Right lobe of liver (tissue), 6 donors: ENCODE data around the gene FGFR4. TPM values are rescaled to one million over a fixed set of nuclear protein-coding genes. Genes with fewer than 3 reads are reported as not detected.

Source experiments
- ATAC-seq, 4 donors: fragments of 200-7000 bp; cut with Tn5 transposase; one replicate each; pipeline ENCODE4 v1.9.1; 2020; ENCODE audit warnings: mild to moderate bottlenecking in 4 of 4, moderate library complexity in 4 of 4
- DNase-seq, 3 donors: peaks; one replicate each; pipeline ENCODE4 v3.0.0-alpha.2; 2020
- H3K27ac ChIP-seq, 3 donors: fragments of 200-600 bp; one replicate each; pipeline ENCODE4 v1.8.0; 2022
- H3K27me3 ChIP-seq, 2 donors: fragments of 200-600 bp; one replicate each; pipeline ENCODE4 v1.8.0; 2022
- H3K36me3 ChIP-seq, 4 donors: fragments of 200-600 bp; sonication (generic) in 1 of 4; one replicate each; pipeline versions ENCODE4 v1.5.1 to v1.8.0; 2017 to 2022; ENCODE audit warnings: control low read depth in 1 of 4
- H3K4me1 ChIP-seq, 4 donors: fragments of 200-600 bp; sonication (generic) in 1 of 4; one replicate each; pipeline versions ENCODE4 v1.5.1 to v1.8.0; 2017 to 2022; ENCODE audit warnings: control low read depth in 1 of 4
- H3K4me3 ChIP-seq, 3 donors: fragments of 200-600 bp; one replicate each; pipeline ENCODE4 v1.8.0; 2022
- H3K9me3 ChIP-seq, 4 donors: fragments of 200-600 bp; sonication (generic) in 1 of 4; one replicate each; pipeline versions ENCODE4 v1.5.1 to v1.8.0; 2017 to 2022; ENCODE audit warnings: control low read depth in 1 of 4
- CTCF ChIP-seq, 4 donors: fragments of 200-600 bp in 3 of 4; fragments of 450-650 bp in 1 of 4; IDR thresholded peaks; one replicate each; pipeline versions ENCODE4 v1.5.1 to v1.8.0; 2016 to 2022; ENCODE audit warnings: antibody characterized with exemption in 4 of 4, mild to moderate bottlenecking in 2 of 4
- POLR2A ChIP-seq: fragments of 450-650 bp; IDR thresholded peaks from one replicate; pipeline ENCODE4 v1.6.1; 2017; ENCODE audit warnings: antibody characterized with exemption, mild to moderate bottlenecking
- WGBS: methylation state at CpG from one replicate; pipeline ENCODE4 v1.1.6; 2018; ENCODE audit warnings: low coverage, low lambda C conversion rate; ENCODE audit not compliant: insufficient coverage; ENCODE audit errors: missing lambda C conversion rate; 5-methylcytosine and 5-hydroxymethylcytosine counted together
- intact Hi-C, 2 donors: fragments of 100-400 bp; cut with DNase I; formaldehyde crosslinking; loops; one replicate each; pipeline versions ENCODE4 v1.11.2 to v1.14.1; 2022
- total RNA-seq, 6 experiments: library from RNA; depleted of rRNA in 2 of 6; stranded (reverse); fragments of >200 nt in 2 of 6; fragmentation: NEBNext Ultra II Directional in 3 of 6; extraction: Animal tissue kit (Norgen Biotek cat#: 25700) in 3 of 6; gene quantifications; one replicate each; pipeline versions ENCODE4 v1.1.0 to v1.2.4, GENCODE V29; 2016 to 2023
- donor health status: DM: no; HTN: yes; CAD: no.
- donor health status: DM: no; HTN: no; CAD: no.
- donor health status: DM: no; HTN: no; CAD: no.
- donor health status: DM: no; HTN: yes; CAD: no.
- donor health status: DM: no; HTN: yes; CAD: no.

Gene FGFR4
- total RNA-seq, 6 experiments from 2014 or later, result 38.9 to 73.3 (median 55.1) TPM

DNA sequence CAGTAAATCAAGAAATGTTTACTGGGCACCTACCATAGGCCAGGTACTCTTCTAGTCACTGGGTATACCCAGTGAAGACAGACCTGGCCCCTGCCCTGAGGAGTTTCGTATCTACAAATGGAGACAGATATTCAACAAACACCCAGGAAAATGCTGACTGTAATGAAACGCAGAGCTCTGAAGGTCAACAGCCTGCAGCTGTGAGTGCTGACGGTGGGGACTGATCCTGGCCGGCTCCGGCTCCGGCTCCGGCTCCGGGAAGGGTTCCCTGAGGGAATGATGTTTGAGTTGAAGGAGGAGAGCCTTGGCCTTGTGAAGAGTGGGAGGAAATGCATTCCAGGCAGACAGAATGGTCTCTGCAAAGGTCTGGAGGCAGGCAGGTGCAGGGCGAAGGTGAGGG, 23.1 kb downstream of the FGFR4 start:
- TF ChIP-seq POLR2A, result no peak
- TF ChIP-seq CTCF (IDR thresholded peaks at IDR 0.05), result no peak
- H3K27me3 ChIP-seq, result no peaks in the 10 kb centered on the region
- H3K4me1 ChIP-seq, result peaks cover 0 to 28% (median 6%) of the 10 kb centered on the region in 4 donors
- H3K9me3 ChIP-seq, result no peaks in the 10 kb centered on the region
- 32% methylated on average over 9 of the region's 9 CpGs for WGBS
- H3K36me3 ChIP-seq, result no peaks in the 10 kb centered on the region
- H3K4me3 ChIP-seq, result no peak overlapping the region
- intact Hi-C loops, result loop anchor here (5.0 kb wide), 1 partner anchor 38 kb away; no protein-coding TSS in a partner anchor
- ATAC-seq, result peak; percentile 27 to 58 (median 48)
- DNase-seq, result no peak
- peak overlapping the region in 1 of 3 donors; percentile 47 for H3K27ac ChIP-seq

DNA sequence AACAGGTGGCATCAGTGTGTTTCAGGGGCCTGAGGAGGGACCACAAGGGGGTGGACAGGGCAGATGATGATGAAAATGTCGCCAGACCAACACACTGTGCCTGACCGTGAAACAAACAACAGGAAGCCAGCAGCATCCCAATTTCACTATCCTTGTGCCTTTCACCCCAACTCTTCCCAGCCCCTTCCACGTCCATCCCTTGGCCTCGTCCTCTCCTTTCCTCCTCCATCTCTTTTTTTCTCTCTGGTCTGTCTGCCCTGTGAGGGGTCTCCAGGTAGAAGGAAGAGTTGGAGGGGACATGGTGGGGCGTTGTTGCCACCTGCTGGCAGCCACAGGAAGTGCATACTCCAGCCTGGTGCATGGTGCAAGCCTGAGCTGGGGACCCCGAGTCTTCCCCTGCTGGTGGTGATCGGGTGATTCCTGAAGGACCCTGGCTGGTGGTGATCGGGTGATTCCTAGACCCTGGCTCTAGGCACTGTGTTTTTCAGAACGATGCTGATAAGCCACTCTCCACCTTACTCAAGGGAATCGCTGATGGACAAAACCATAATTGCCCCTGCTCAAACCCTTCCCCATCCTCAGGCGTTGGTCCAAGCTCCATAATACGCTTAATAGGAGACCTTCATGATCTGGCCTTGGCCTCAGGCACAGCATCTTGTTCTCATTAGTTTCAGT, 25.1 kb downstream of the FGFR4 start:
- 9% methylated on average over 7 of the region's 12 CpGs for WGBS
- H3K9me3 ChIP-seq, result no peaks in the 10 kb centered on the region

DNA sequence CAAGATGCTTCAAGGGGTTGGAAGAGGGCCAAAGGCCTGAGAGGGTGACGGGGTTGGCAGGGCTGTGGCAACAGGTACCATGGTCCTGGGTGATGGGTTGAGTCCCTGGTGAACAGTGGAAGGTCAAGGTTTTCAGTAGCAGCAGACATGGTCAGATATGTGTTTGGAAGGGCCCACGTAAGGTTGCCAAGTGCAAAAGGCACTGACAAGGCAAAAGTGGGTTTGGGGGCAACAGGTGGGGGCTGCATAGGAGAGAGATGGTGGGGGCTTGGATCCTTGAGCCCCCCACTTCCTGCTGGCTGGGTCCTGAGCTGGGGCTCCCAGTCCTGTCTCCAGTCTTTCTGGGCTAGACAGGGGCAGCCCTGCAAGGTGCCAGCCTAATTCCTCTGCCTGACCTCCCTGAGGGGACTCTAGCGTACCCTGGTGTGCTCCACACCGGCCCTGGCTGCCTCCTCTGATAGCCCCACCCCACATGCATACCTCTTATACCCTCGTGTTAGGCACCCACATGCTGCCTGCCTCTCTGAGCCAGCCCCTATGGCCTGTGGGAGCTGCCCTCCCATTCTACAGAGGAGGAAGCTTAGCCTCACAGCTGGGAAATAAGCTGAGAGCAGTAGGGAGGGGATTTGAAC, 26.0 kb downstream of the FGFR4 start:
- Histone ChIP-seq H3K9me3 (no peaks in the 10 kb centered on the region), H3K27me3 (no peaks in the 10 kb centered on the region), H3K27ac (no peak overlapping the region), H3K4me3 (no peak overlapping the region), H3K36me3 (no peaks in the 10 kb centered on the region), H3K4me1 (peaks cover 0 to 31% (median 6%) of the 10 kb centered on the region in 4 donors)
- DNase-seq, result no peak
- intact Hi-C loops, result loop anchor here (5.0 kb wide), 1 partner anchor 40 kb away; no protein-coding TSS in a partner anchor
- no peak for TF ChIP-seq POLR2A
- TF ChIP-seq CTCF (IDR thresholded peaks at IDR 0.05), result no peak
- ATAC-seq, result no peak
- 63% methylated on average over 2 of the region's 5 CpGs for WGBS

More for the DNA sequence above, 25.1 kb downstream of the FGFR4 start:
- no peak overlapping the region for H3K4me3 ChIP-seq
- peaks cover 0 to 31% (median 6%) of the 10 kb centered on the region in 4 donors for H3K4me1 ChIP-seq
- no peaks in the 10 kb centered on the region for H3K36me3 ChIP-seq
- TF ChIP-seq CTCF (IDR thresholded peaks at IDR 0.05) (peak; percentile 93 to 96 (median 96)), POLR2A (no peak)
- peak in 2 of 3 donors; percentile 61 to 66 for DNase-seq
- H3K27ac ChIP-seq, result no peak overlapping the region
- no peaks in the 10 kb centered on the region for H3K27me3 ChIP-seq
- ATAC-seq, result peak; percentile 25 to 58 (median 46)
- intact Hi-C loops, result loop anchor here (5.0 kb wide), 1 partner anchor 40 kb away; no protein-coding TSS in a partner anchor

- DNase-seq (peak; percentile 72 to 80 (median 76)), ATAC-seq (peak; percentile 74 to 84 (median 82))
- WGBS, result 0% methylated on average over 4 of the region's 14 CpGs
- peak overlapping the region in 1 of 3 donors; percentile 47 for H3K4me3 ChIP-seq
- H3K27me3 ChIP-seq, result no peaks in the 10 kb centered on the region
- H3K36me3 ChIP-seq, result no peaks in the 10 kb centered on the region
- H3K27ac ChIP-seq, result peak overlapping the region in 2 of 3 donors; percentile 53 to 78
- H3K9me3 ChIP-seq, result no peaks in the 10 kb centered on the region
- H3K4me1 ChIP-seq, result peaks cover 0 to 31% (median 6%) of the 10 kb centered on the region in 4 donors
- TF ChIP-seq POLR2A (no peak), CTCF (IDR thresholded peaks at IDR 0.05) (peak; percentile 97 to 99 (median 98))
- intact Hi-C loops, result loop anchor here (5.0 kb wide), 1 partner anchor 41 kb away; no protein-coding TSS in a partner anchor
These were observed 27.1 kb downstream of the FGFR4 start for GRCh38 chr5:177113566-177114424.
